Progenitor cell of endocrine pancreas (in vitro differentiated cells): ENCODE results near the gene EMP1. TPM values are rescaled to one million over a fixed set of nuclear protein-coding genes. Genes with fewer than 3 reads are reported as not detected.

ENCODE experiments used
- DNase-seq: peaks from one replicate; pipeline ENCODE4 v3.0.0; 2021; ENCODE audit warnings: low spot score; ENCODE audit not compliant: unreplicated experiment
- H3K27ac Mint-ChIP-seq: 2 replicates; pipeline ENCODE4 v1.8.0; 2021; ENCODE audit warnings: mild to moderate bottlenecking, moderate library complexity, mixed read lengths
- H3K27me3 Mint-ChIP-seq: 2 replicates; pipeline ENCODE4 v1.8.0; 2021; ENCODE audit warnings: mixed read lengths
- H3K36me3 Mint-ChIP-seq: 2 replicates; pipeline ENCODE4 v1.8.0; 2022; ENCODE audit warnings: mixed read lengths; ENCODE audit not compliant: insufficient read depth
- H3K4me1 Mint-ChIP-seq: 2 replicates; pipeline ENCODE4 v1.8.0; 2021; ENCODE audit warnings: low read depth, mixed read lengths
- H3K4me3 Mint-ChIP-seq: 2 replicates; pipeline ENCODE4 v1.8.0; 2021; ENCODE audit warnings: low read depth, mild to moderate bottlenecking, moderate library complexity, mixed read lengths
- H3K9me3 Mint-ChIP-seq: 2 replicates; pipeline ENCODE4 v1.8.0; 2021; ENCODE audit warnings: low read depth, mixed read lengths
- CTCF ChIP-seq: fragments of 200-600 bp; sonication (generic); IDR thresholded peaks from one replicate; pipeline ENCODE4 v1.5.0; 2021; ENCODE audit warnings: antibody characterized with exemption, mild to moderate bottlenecking; ENCODE audit not compliant: unreplicated experiment
- total RNA-seq: library from RNA; stranded (reverse); gene quantifications from 2 replicates; pipeline ENCODE4 v1.2.1, GENCODE V29; 2021

The EMP1 gene
- total RNA-seq, 1 donor from 2014 or later, result 0.31 TPM

- Mint-ChIP-seq H3K4me1 (peaks cover 12% of the 10 kb centered on the region), H3K36me3 (no peaks in the 10 kb centered on the region), H3K4me3 (no peak overlapping the region), H3K27ac (peak overlapping the region; percentile 18), H3K27me3 (peaks cover 71% of the 10 kb centered on the region), H3K9me3 (no peaks in the 10 kb centered on the region)
- no peak for DNase-seq
- no peak for TF ChIP-seq CTCF
Observed at GRCh38 chr12:13197526-13198143, 1.1 kb downstream of the EMP1 start.

GRCh38 chr12:13198241-13198640 is 1.7 kb downstream of the EMP1 start:
- Mint-ChIP-seq H3K27ac (no peak overlapping the region), H3K4me1 (peaks cover 12% of the 10 kb centered on the region)
- TF ChIP-seq CTCF, result no peak

GRCh38 chr12:13198876-13199275 is 2.4 kb downstream of the EMP1 start:
- Mint-ChIP-seq H3K36me3 (no peaks in the 10 kb centered on the region), H3K27ac (no peak overlapping the region), H3K4me3 (no peak overlapping the region)

More at GRCh38 chr12:13198241-13198640, 1.7 kb downstream of the EMP1 start:
- H3K27me3 Mint-ChIP-seq, result peaks cover 72% of the 10 kb centered on the region
- no peaks in the 10 kb centered on the region for H3K9me3 Mint-ChIP-seq
- no peaks in the 10 kb centered on the region for H3K36me3 Mint-ChIP-seq
- H3K4me3 Mint-ChIP-seq, result no peak overlapping the region
- no peak for DNase-seq

GRCh38 chr12:13199592-13199991 is 3.1 kb downstream of the EMP1 start:
- peaks cover 73% of the 10 kb centered on the region for H3K27me3 Mint-ChIP-seq
- no peak for DNase-seq
- H3K9me3 Mint-ChIP-seq, result no peaks in the 10 kb centered on the region
- TF ChIP-seq CTCF, result no peak
- no peaks in the 10 kb centered on the region for H3K36me3 Mint-ChIP-seq
- no peak overlapping the region for H3K27ac Mint-ChIP-seq
- H3K4me3 Mint-ChIP-seq, result no peak overlapping the region
- peaks cover 12% of the 10 kb centered on the region for H3K4me1 Mint-ChIP-seq

More at GRCh38 chr12:13198876-13199275, 2.4 kb downstream of the EMP1 start:
- DNase-seq, result no peak
- no peak for TF ChIP-seq CTCF
- Mint-ChIP-seq H3K27me3 (peaks cover 70% of the 10 kb centered on the region), H3K4me1 (peaks cover 12% of the 10 kb centered on the region), H3K9me3 (no peaks in the 10 kb centered on the region)

GRCh38 chr12:13200841-13201240 is 4.3 kb downstream of the EMP1 start:
- Mint-ChIP-seq H3K4me1 (peaks cover 10% of the 10 kb centered on the region), H3K36me3 (no peaks in the 10 kb centered on the region), H3K4me3 (no peak overlapping the region), H3K27me3 (peaks cover 77% of the 10 kb centered on the region), H3K9me3 (no peaks in the 10 kb centered on the region), H3K27ac (no peak overlapping the region)
- DNase-seq, result no peak
- TF ChIP-seq CTCF, result no peak
